GM19035 (cell line): ENCODE results near the gene SLC35D1.
"Not testable (repeated sequence)": the region's sequence is repeated elsewhere in the genome, so short reads cannot be mapped to it uniquely, and the experiment has no call there.

Experiments used
- ATAC-seq: cut with Tn5 transposase; IDR thresholded peaks from one replicate; pipeline ENCODE4 v1.9.1; 2021; ENCODE audit not compliant: unreplicated experiment

Gene SLC35D1

DNA sequence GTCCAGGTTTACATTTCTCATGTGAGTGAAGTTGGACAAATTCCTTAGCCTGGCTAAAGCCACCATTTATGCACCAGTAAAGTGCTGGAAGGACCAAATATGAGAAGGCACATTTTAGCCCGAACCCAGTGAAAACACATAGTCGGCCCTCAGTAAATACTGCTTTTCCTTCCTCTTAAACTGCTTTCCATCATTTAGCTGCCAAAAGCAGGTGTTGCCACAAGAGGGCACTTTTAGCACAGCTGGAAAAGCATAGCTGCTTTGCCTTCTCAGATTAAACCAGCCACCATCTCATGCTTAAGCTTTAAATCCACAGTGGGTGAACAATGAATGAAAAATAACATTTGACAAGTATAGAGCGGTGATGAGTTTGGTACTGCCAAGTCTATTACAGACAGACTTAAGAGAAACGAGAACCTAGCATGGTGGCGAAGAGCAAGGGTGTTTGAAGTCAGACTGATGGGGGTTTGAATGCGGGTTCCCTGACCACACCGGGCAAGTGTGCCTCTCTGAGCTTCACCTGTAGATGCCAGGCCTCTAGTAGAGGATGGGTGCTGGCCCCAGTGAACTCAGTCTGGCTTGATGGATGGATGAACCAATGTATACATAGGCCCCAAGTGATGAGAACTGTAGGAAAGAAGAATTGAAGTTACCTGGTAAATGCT lies 57.8 kb downstream of the SLC35D1 start:
- ATAC-seq = peak; percentile 72

DNA sequence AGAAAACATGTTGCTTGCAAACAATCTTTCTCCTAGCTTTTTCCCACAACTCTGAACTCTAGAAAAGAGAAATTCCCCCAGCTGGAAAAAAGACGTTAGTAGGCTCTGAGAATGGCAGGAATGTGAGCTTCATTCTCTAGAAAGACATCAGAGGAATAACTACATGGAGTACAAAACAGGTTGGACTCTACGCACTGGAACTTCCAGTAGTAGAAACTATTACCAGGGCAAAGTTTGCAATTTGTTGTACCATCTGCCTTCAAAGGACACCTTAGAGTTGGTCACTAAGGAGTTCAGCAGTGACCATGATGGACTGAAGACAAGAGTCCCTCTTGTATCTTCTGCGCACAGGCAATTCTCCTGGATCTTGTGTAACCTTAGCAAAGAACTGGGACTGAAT lies 60.9 kb downstream of the SLC35D1 start:
- no peak for ATAC-seq

DNA sequence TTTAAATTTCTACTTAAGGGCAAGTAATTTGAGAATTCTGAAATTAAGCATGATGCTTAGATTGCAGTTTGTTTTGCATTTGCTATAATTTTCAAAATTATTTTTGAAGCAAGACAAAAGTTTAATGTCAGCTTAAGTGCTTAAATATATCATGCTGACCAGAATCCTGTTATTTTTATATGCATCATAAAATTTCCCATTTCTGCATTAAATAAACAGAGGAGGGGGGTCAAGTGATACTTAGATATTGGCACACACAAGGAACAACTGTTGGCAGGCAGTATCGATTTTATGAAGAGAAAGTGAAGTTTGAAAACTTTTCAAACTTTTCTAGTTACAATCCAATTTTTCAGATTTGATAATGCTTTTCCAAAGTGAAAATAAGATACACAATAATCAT lies 68.1 kb downstream of the SLC35D1 start:
- no peak for ATAC-seq

DNA sequence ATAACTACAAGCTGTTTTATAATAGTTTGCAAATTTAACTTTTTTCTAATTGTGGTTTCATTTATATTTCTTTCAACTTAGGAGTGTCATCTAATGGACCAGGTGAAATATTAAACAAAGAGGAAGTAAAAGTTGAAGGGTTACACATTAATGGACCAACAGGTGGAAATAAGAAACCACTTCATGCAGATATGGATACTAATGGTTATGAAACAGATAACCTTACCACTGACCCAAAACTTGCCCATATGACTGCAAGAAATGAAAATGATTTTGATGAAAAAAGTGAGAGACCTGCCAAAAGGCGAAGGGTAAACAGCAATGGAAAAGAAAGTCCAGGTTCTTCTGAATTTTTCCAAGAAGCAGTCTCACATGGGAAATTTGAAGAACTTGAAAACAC lies 69.5 kb downstream of the SLC35D1 start:
- ATAC-seq = peak; percentile 83

DNA sequence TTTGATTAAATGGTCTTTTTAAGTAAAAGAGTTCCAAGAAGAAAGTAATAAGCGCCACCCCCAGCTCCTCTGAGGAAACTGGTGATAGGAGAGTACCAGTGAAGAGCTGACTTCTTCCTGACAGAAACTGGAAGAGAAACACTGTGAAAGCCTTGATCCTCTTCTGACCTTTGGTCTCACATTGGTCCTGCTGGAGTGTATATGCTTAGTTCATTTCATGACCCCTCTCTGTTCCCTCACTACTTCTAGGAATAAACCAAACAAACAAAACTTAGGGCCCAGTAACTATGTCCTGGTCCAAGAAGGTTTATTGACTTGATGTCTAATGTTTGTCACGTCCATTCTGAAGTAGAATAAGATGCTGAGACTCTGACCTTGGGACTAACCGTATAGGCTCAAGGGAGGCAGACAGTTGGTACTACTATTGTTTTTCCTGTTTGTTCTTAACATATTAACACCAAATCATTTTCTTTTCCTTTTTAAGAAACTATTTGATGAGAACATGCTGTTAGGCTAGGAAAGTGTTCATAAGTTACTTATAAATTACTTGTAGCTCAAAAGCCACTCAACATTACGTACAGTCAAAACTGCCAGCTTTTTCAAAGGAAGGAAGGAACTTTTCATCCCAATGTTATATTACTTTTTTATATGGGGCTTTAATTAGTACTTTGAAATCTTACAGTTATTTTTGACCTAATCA lies 71.2 kb downstream of the SLC35D1 start:
- ATAC-seq = peak; percentile 37

DNA sequence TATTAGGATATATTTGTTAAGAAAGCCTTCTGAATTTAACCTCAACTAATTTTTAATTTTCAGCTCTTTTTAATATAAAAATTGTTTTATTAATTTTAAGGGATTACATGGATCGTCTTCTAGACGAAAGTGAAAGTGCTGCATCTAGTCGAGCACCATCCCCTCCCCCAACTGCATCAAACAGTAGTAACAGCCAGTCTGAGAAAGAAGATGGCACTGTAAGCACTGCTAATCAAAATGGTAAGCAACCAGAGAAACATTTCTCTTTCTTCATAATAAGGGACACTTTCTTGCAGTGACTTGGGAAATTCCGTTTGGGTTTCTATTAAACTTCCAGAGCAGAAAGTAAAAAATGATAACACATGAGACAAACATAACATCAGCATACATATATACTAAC lies 72.3 kb downstream of the SLC35D1 start:
- ATAC-seq = no peak

DNA sequence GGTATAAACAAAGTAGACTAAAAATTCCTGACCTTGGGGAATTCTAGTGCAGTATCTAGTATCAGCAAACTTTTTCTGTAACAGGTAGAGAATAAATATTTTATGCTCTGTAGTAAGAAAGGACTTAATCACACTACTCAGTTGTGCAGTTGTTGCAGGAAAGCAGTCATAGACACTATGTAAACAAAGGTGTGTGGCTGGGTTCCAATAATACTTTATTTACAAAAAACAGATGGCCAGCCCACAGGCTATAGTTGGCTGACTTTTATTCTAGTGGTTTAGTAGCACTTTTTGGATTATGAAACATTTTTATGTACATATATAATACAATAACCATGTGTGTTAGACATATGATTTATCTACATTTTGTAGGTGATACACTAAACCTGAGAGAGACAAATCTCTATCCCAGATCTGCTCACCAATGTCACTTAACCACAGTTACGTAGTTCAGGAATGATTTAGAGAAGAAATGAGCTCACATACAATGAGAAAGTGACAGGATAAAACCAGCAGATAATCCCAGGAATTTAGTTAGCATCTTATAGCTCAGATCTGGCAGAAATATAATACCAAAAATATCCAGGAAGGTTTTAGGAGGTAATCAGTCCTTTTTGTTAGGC lies 73.1 kb downstream of the SLC35D1 start:
- no peak for ATAC-seq

DNA sequence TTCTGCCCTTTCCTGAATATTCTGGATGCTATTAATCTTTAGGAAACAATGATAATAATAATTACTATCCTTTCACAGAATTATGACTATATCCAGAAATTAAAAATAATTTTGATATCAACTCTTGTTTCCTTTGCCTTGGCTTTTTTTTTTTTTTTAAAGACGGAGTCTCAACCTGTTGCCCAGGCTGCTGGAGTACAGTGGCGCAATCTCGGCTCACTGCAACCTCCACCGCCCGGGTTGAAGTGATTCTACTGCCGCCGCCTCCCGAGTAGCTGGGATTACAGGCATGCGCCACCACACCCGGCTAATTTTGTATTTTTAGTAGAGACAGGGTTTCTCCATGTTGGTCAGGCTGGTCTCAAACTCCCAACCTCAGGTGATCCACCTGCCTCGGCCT lies 74.3 kb downstream of the SLC35D1 start:
- not testable (repeated sequence) for ATAC-seq

DNA sequence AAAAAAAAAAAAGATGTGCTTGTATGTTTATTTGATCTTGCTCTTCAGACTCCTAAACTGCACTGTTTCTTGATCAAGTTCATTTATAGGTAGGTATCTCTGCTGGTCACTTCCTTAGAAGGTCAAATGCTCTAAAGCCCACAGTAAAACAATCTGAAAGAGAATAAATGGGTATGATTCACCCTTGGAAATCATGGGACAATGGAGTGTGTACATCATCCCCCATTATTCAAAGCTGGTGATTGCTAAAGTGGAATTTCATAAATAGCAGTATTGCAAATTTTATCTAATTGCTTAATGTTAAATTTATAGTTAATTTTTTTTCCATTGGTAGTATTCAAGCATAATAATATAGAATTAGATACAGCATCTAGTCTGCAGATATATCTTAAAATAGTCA lies 75.7 kb downstream of the SLC35D1 start:
- no peak for ATAC-seq

DNA sequence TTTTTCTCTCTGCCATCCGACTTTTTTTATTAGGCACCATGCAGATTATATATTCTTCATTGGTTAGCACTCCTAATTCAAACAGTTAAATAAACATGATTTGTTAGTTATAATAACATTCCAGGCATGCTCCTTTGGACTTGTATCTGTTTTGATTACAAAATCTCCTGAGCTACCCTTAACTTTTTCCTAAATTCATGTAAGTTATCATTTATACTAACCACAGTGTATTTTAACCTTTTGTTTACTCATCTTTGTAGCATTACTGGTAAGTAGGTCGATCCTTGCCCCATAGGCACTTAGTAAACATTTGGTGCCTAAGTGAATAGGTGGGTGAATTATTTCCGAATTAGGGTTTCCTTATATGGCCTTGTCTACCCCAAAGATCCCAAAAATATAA lies 85.4 kb downstream of the SLC35D1 start:
- ATAC-seq = no peak

DNA sequence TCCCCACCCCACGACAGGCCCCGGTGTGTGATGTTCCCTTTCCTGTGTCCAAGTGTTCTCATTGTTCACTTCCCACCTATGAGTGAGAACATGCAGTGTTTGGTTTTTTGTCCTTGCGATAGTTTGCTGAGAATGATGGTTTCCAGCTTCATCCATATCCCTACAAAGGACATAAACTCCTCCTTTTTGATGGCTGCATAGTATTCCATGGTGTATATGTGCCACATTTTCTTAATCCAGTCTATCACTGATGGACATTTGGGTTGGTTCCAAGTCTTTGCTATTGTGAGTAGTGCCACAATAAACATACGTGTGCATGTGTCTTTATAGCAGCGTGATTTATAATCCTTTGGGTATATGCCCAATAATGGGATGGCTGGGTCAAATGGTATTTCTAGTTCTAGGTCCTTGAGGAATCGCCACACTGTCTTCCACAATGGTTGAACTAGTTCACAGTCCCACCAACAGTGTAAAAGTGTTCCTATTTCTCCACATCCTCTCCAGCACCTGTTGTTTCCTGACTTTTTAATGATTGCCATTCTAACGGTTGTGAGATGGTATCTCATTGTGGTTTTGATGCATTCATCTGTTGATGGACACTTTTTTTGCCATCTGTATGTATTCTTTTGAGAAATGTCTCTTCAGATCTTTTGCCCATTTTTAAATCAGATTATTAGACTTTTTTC lies 87.6 kb downstream of the SLC35D1 start:
- ATAC-seq = not testable (repeated sequence)

DNA sequence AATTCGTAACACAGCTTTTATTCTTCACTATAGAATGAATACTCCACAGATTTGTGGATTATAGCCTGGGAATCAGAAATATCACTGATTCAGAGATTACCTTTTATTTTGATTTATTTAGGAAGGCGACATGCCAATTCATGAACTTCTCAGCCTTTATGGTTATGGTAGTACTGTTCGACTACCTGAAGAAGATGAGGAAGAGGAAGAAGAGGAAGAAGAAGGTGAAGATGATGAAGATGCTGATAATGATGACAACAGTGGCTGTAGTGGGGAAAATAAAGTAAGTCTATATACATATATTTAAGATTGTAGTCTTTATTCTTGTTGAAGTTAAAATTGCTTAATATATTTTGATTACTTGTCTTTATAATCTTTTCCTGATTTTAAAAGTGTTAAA lies 96.0 kb downstream of the SLC35D1 start:
- no peak for ATAC-seq

DNA sequence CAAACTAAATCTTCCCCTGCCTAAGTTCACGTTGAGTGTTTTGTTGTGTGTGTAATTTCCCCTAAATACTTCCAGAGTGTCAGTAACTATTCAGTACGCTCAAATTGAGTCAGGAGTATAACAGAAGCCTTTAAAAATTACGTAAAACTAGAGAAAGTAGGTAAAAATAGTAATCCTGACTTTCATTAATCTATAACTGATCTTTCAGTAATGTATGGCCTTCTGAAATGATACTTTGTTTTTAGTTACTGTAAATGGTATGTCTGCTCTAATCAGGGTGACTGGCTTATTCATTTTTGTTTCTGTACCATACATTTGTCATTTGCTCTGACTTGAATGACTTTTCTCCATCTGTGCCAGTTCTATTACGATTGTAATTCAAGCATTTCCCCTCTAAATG lies 99.7 kb downstream of the SLC35D1 start:
- ATAC-seq = peak; percentile 49

DNA sequence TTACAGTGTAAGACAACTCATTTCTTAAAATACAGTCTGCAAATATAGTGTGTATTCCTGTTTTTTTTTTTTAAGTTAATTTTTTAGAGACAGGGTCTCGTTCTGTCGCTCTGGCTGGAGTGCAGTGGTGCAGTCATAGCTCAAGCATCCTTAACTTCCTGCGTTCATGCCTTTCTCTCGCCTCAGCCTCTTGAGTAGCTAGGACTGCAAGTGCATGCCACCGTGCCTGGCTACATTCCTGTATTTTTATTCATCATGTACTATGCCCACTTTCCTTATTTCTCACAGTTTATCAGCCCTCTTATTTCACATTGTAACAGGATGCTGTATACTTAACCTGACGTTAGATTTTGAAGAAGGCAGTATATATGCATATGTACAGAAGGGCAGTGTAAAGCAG lies 102.4 kb downstream of the SLC35D1 start:
- ATAC-seq = no peak
